Smooth muscle cell (in vitro differentiated cells): ENCODE results near the gene CPAMD8. TPM values are rescaled to one million over a fixed set of nuclear protein-coding genes. Genes with fewer than 3 reads are reported as not detected.

ENCODE experiments used
- DNase-seq: peaks from one replicate; lab custom pipeline; 2025; ENCODE audit not compliant: unreplicated experiment; lab: John Stamatoyannopoulos, UW
- H2AFZ ChIP-seq: fragments of 200-600 bp; sonication (generic); 2 replicates; pipeline ENCODE4 v1.6.0; 2016; ENCODE audit warnings: antibody characterized with exemption, low read depth, mild to moderate bottlenecking
- H3F3A ChIP-seq: fragments of 200-600 bp; sonication (generic); 2 replicates; pipeline ENCODE4 v1.6.0; 2017; ENCODE audit warnings: antibody characterized with exemption, low read depth
- H3K27ac ChIP-seq: fragments of 200-600 bp; sonication (generic); 2 replicates; pipeline ENCODE4 v1.5.1; 2016; ENCODE audit warnings: low read depth, mild to moderate bottlenecking
- H3K27me3 ChIP-seq: fragments of 200-600 bp; sonication (generic); 2 replicates; pipeline ENCODE4 v1.6.1; 2016; ENCODE audit warnings: low read depth, mild to moderate bottlenecking
- H3K36me3 ChIP-seq: fragments of 200-600 bp; sonication (generic); 2 replicates; pipeline ENCODE4 v1.5.1; 2016; ENCODE audit warnings: low read depth
- H3K4me1 ChIP-seq: fragments of 200-600 bp; sonication (generic); 2 replicates; pipeline ENCODE4 v1.5.1; 2016; ENCODE audit warnings: low read depth
- H3K4me2 ChIP-seq: fragments of 200-600 bp; sonication (generic); 2 replicates; pipeline ENCODE4 v1.6.0; 2016; ENCODE audit warnings: mild to moderate bottlenecking
- H3K4me3 ChIP-seq: fragments of 200-600 bp; sonication (generic); 2 replicates; pipeline ENCODE4 v1.5.1; 2016; ENCODE audit warnings: mild to moderate bottlenecking
- H3K79me2 ChIP-seq: fragments of 200-600 bp; sonication (generic); 2 replicates; pipeline ENCODE4 v1.6.0; 2016; ENCODE audit warnings: low read depth, mild to moderate bottlenecking
- H3K9ac ChIP-seq: fragments of 200-600 bp; sonication (generic); 2 replicates; pipeline ENCODE4 v1.6.0; 2016; ENCODE audit warnings: low read depth
- H3K9me3 ChIP-seq: fragments of 200-600 bp; sonication (generic); replicated peaks from 2 replicates; pipeline ENCODE4 v1.5.1; 2016; ENCODE audit warnings: low read depth
- H4K20me1 ChIP-seq: fragments of 200-600 bp; sonication (generic); 2 replicates; pipeline ENCODE4 v1.6.0; 2016; ENCODE audit warnings: low read depth
- CTCF ChIP-seq: fragments of 200-600 bp; sonication (generic); IDR thresholded peaks from 2 replicates; pipeline ENCODE4 v1.5.1; 2017; ENCODE audit warnings: borderline replicate concordance, mild to moderate bottlenecking, antibody characterized with exemption; ENCODE audit not compliant: insufficient read depth, poor library complexity, severe bottlenecking
- WGBS: methylation state at CpG from one replicate; pipeline ENCODE4 v1.1.7; 2016; ENCODE audit warnings: low lambda C conversion rate; 5-methylcytosine and 5-hydroxymethylcytosine counted together
- polyA plus RNA-seq: library from polyadenylated mRNA; unstranded; fragments of >200 nt; fragmentation: Nextera tagmentation; extraction: Ambion mirVana; gene quantifications from 2 replicates; pipeline ENCODE4 v1.2.1, GENCODE V29; 2016
- total RNA-seq: library from RNA; depleted of rRNA; stranded (reverse); fragments of >200 nt; gene quantifications from 2 replicates; pipeline ENCODE4 v1.2.3, GENCODE V29; 2014

The CPAMD8 gene
- total and polyA plus RNA-seq, 2 experiments from 2014 or later = 0.81 to 9.4 TPM

- Histone ChIP-seq H3F3A (no peaks in the 10 kb centered on the region), H3K4me2 (no peak overlapping the region), H3K27me3 (no peaks in the 10 kb centered on the region), H3K27ac (no peak overlapping the region), H3K4me1 (no peaks in the 10 kb centered on the region), H3K4me3 (no peak overlapping the region), H4K20me1 (peaks cover 13% of the 10 kb centered on the region), H3K9me3 (no peaks in the 10 kb centered on the region), H3K79me2 (peaks cover 18% of the 10 kb centered on the region), H2AFZ (no peak overlapping the region), H3K9ac (no peak overlapping the region), H3K36me3 (peaks cover 5% of the 10 kb centered on the region)
- no peak for DNase-seq
- 97% methylated on average over 1 of the region's 1 CpG for WGBS
- no peak for TF ChIP-seq CTCF
Measured at GRCh38 chr19:16874250-16874977, 152.2 kb downstream of the CPAMD8 start.

- 91% methylated on average over 3 of the region's 3 CpGs for WGBS
Measured at GRCh38 chr19:16873594-16873993, 153.0 kb downstream of the CPAMD8 start.

GRCh38 chr19:16872728-16873127 lies 153.9 kb downstream of the CPAMD8 start:
- DNase-seq = no peak
- Histone ChIP-seq H3K36me3 (peaks cover 5% of the 10 kb centered on the region), H4K20me1 (peaks cover 13% of the 10 kb centered on the region), H3K4me3 (no peak overlapping the region), H2AFZ (no peak overlapping the region), H3K79me2 (peaks cover 18% of the 10 kb centered on the region), H3F3A (no peaks in the 10 kb centered on the region), H3K27ac (no peak overlapping the region), H3K27me3 (no peaks in the 10 kb centered on the region), H3K9me3 (no peaks in the 10 kb centered on the region), H3K4me1 (no peaks in the 10 kb centered on the region), H3K4me2 (no peak overlapping the region), H3K9ac (no peak overlapping the region)
- 98% methylated on average over 21 of the region's 21 CpGs for WGBS
- TF ChIP-seq CTCF = no peak

More at GRCh38 chr19:16873594-16873993, 153.0 kb downstream of the CPAMD8 start:
- Histone ChIP-seq H2AFZ (no peak overlapping the region), H3K27me3 (no peaks in the 10 kb centered on the region), H3K79me2 (peaks cover 18% of the 10 kb centered on the region), H3K4me3 (no peak overlapping the region), H3K4me2 (no peak overlapping the region), H4K20me1 (peaks cover 13% of the 10 kb centered on the region), H3K4me1 (no peaks in the 10 kb centered on the region), H3K27ac (no peak overlapping the region), H3K36me3 (peaks cover 5% of the 10 kb centered on the region), H3F3A (no peaks in the 10 kb centered on the region), H3K9me3 (no peaks in the 10 kb centered on the region), H3K9ac (no peak overlapping the region)
- TF ChIP-seq CTCF = no peak
- DNase-seq = no peak

DNA sequence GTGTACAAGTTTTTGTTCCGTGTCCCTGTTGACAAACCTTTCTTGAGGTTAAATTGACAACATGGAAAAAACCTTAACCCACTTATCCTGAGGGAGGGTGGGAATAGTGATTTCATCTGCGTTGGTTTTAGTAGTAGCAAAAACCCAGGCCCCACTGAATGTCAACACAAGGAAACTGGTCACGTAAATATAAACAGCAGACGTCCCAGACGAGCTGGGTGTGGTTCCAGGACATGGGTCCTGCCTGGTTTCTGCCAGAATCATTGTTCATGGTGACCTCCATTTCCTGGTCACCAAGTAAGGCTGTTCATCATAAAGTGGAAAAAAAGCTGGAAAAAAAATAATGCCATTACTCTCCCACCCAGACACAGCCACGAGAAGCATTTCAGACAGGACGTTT lies 154.7 kb downstream of the CPAMD8 start:
- Histone ChIP-seq H3K9me3 (no peaks in the 10 kb centered on the region), H2AFZ (no peak overlapping the region), H3K4me2 (no peak overlapping the region), H3K27ac (no peak overlapping the region), H3K36me3 (peaks cover 5% of the 10 kb centered on the region), H4K20me1 (peaks cover 13% of the 10 kb centered on the region), H3K9ac (no peak overlapping the region), H3F3A (no peaks in the 10 kb centered on the region), H3K4me3 (no peak overlapping the region), H3K27me3 (no peaks in the 10 kb centered on the region), H3K79me2 (peaks cover 18% of the 10 kb centered on the region), H3K4me1 (no peaks in the 10 kb centered on the region)
- no peak for TF ChIP-seq CTCF
- 77% methylated on average over 7 of the region's 7 CpGs for WGBS
- no peak for DNase-seq
